Pons (tissue), 1 donor: ENCODE measurements around the gene MED8.
"Not testable (repeated sequence)": the region's sequence is repeated elsewhere in the genome, so short reads cannot be mapped to it uniquely, and the experiment has no call there.

Experiments
- DNase-seq: peaks from one replicate; pipeline ENCODE4 v3.0.0-alpha.2; 2016; ENCODE audit warnings: low spot score

The MED8 gene

GRCh38 chr1:43383449-43383848 lies 6.2 kb downstream of the MED8 start:
- peak; percentile 90 for DNase-seq

DNA sequence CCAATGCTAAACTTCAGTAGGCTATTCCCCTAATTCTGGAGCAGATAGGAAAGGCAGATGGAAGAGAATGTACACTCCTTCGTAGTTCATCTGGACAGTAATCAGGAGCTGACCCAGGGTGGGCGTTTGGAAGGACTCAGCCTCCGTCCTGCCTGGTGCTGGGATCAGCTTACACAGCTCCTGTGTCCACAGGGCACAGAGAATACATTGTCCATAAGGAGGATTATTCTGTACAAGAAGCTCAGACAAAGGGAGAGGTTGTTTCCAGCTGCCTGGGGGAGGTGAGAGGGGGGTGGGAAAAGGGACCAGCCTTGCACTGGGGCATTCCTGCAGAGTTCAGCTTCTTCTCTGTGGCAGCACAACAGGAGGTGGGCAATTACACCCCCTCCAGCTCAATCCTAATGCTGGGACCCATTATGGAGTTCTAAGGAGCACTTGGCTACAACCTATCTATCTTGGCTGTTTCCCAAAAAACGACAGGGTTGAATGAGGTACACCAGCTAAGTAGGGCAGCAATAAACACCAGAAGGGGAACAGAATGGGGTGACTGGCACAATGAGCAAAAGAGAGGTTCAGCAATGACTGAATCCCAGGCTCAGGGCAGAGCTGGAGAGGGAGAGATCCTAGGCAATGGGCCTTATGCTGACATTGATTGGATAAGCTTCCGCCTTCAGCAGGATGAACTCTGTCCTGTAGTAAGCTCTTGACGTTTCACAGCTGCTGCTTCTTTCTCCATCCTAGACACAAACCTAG lies 7.4 kb downstream of the MED8 start:
- peak; percentile 98 for DNase-seq

DNA sequence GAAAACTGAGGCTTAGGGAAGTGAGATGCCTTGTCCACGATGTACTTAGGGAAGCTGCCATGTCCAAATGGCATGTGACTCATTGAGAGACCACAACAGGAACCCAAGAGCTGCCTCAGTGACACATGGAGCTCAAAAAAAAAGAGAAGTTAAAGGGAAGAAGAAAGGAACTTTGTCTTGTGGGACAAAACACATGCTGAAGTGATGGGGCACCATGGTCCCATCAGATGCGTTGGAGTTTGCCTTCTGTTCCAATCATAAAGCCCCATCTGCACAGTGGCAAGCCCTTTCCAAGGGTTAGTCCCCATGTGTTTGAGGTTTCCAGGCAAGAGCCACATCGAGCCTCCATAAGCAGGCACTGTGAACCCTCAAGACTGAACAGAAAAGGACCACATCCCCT lies 8.0 kb downstream of the MED8 start:
- DNase-seq = peak; percentile 89

- DNase-seq = no peak
Measured at GRCh38 chr1:43379476-43379875, 10.1 kb downstream of the MED8 start.

DNA sequence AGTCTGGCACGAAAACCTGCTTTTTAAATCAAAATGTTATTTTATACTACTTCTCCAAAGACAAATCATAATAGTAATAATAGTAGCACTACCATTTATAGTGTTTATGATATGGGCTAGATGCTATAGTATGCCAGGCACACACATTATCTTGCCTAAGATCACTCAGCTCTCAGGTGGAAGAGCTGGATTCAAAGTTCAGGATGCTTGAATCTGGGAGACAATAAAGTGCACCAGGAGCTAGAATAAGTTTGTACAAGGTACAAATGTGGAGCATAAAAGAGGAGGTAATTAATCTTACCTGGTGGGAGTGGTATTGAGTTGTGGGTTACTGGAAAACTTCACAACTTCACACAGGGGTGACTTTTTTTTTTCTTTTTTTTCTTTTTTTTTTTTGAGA lies 11.8 kb downstream of the MED8 start:
- no peak for DNase-seq

GRCh38 chr1:43376723-43377235 lies 12.8 kb downstream of the MED8 start:
- no peak for DNase-seq

DNA sequence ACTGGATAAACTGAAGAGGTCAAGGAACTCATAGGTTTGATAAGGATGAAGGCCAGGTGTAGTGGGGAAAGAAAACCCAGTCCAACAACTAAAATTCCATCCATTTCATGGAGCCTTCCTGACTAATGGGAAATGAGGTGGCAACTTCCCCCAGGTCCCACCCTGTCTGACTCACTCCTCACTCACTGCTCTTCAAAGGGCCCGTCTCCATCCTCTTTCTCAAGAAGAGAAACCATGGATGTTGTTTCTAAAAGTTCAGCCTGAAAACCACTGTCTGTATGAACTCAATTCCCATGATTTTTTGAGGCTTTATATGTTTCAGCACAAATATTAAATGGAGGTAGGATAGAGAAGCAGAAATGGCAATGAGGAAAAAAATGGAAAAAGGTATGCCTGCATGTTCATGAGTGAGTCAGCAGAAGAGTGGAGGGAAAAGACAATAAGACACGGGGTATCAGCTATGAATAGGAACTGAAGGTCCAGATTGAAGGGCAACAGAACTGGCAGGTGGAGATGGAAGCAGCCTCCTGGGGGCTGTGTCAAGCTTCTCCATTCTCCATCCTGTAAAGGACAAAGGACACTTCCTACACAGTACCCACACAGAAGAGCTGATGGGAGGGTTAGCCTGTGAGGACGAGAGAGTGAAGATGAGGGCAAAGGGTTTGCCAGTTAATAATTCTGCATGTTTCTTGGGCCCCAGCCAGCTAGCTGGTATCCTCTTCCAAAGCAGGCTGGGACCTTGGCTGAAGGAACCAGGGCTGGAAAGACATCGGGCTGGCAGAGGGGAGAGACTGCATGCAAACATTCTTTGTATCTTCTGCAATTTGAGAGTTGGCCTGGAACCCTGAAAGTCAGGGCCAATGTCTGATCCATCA lies 16.3 kb downstream of the MED8 start:
- DNase-seq = no peak

DNA sequence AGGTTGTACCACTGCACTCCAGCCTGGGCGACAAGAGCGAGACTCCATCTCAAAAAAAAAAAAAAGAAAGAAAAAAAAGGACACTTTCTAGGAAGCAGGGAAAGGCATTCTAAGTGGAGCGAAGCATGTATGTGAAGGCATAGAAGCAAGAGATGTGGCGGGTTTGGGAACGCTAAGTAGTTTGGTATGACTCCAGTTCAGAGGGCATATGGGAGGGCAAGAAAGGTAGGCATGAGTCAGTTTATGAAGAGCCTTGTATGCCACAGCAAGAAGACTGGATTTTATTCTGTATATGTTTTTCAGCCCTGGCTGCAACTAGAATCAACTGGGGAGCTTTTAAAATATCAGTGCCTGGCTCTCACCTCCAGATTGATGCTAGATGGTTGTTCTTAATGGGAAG lies 17.4 kb downstream of the MED8 start:
- no peak for DNase-seq

DNA sequence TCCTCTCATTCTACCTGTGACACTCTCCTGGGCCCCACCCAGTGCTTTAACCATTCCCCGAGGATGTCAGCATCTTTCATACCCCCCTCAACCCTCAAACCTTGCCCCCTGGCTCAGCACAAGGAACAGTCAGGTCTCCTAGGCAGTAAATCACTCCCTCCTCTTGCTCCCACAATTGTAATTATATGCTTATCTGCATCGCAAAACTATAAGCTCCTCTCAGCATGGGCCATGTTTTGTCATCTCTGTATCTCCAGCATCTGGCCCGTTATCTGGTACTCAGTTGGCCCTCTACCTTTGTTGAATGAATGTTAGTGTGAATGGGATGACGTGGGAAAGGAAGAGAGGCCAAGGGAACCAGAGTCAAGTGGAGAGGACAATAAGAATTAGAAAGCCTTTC lies 19.0 kb downstream of the MED8 start:
- no peak for DNase-seq

- not testable (repeated sequence) for DNase-seq
Measured at GRCh38 chr1:43369779-43370178, 19.8 kb downstream of the MED8 start.

DNA sequence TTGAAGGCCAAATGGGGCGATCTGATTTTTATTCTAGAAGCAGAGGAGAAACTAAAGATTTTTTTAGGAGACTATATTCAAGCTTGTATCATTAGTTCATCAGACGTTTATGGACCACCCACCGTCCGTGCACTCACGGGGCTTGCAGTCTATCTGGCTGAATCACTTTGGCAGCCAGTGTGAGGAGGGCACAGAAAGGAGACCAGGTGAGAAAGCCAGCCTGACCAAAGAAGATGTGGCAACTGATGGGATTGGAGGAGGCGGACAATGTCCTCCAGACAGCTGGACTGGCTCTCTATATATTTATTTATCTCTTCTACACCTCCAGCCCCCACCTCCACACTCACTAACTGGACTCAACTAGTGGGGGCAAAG lies 21.0 kb downstream of the MED8 start:
- no peak for DNase-seq

GRCh38 chr1:43367904-43368645 lies 21.5 kb downstream of the MED8 start, which contains the start of gene ELOVL1:
Gene ELOVL1 (minus strand): TSS chr1:43368011. CDS start chr1:43365609, 2,402 bp downstream.
- peak; percentile 87 for DNase-seq

GRCh38 chr1:43367026-43367903 lies 22.3 kb downstream of the MED8 start:
- DNase-seq = no peak

GRCh38 chr1:43366601-43367025 lies 23.0 kb downstream of the MED8 start:
- no peak for DNase-seq

GRCh38 chr1:43366179-43366578 lies 23.4 kb downstream of the MED8 start:
- no peak for DNase-seq

DNA sequence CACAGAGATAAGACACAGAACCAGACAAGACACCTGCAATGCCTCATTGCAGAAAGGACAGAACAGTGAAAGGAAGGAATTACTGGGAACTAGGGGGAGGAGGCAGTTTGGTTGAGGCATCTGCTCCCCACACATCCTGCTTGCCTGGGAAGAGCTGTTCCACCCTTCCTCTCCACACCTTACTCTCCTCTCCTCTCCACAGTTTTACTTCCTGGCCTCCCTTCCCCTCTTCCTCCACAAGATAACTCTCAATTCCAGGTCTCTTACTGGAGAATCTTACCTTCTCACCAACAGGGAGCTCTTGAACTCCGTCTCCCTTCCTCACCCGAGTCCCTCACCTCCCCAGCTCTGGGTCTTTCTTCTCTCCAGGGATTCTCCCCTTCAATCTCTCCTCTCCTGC lies 23.9 kb downstream of the MED8 start:
- no peak for DNase-seq

GRCh38 chr1:43363935-43364525 lies 25.6 kb downstream of the MED8 start:
- DNase-seq = no peak

- no peak for DNase-seq
Measured at GRCh38 chr1:43363283-43363934, 26.2 kb downstream of the MED8 start.

DNA sequence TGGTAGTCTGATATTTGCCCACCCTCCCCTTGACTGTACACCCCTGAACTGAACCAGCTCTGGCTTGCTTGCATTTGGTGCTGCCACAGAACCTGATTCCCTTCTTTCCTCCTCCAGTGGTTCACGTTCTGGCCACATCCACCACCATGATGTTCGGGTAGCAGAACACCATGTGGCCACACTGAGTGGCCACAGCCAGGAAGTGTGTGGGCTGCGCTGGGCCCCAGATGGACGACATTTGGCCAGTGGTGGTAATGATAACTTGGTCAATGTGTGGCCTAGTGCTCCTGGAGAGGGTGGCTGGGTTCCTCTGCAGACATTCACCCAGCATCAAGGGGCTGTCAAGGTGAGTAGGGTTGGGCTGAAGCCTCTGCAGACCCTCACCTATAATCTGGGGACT lies 29.0 kb downstream of the MED8 start:
- DNase-seq = no peak

- DNase-seq = no peak
Measured at GRCh38 chr1:43359696-43360095, 29.9 kb downstream of the MED8 start.
